Renal cortex interstitium (tissue), 11 donors: ENCODE measurements around the gene ADAT3. TPM values are rescaled to one million over a fixed set of nuclear protein-coding genes. Genes with fewer than 3 reads are reported as not detected.
A peak's percentile ranks its signal among the peaks of the same experiment; 100 is the strongest.

Source experiments
- DNase-seq, 11 donors: peaks; one replicate each; pipeline ENCODE4 v3.0.0-alpha.2; 2013; ENCODE audit warnings: low read depth in 9 of 11, low spot score in 4 of 11; ENCODE audit errors: extremely low read depth in 1 of 11
- polyA plus RNA-seq, 3 donors: library from polyadenylated mRNA; unstranded; fragments of 120-200 nt; gene quantifications; one replicate each; pipeline ENCODE4 v1.2.1, GENCODE V29; 2013; ENCODE audit not compliant: insufficient read length in 3 of 3

Gene ADAT3
- polyA plus RNA-seq, 3 donors: 1.1 to 5.4 (median 3.5) TPM

GRCh38 chr19:1947651-1948209 lies 42.5 kb downstream of the ADAT3 start:
- no peak for DNase-seq

DNA sequence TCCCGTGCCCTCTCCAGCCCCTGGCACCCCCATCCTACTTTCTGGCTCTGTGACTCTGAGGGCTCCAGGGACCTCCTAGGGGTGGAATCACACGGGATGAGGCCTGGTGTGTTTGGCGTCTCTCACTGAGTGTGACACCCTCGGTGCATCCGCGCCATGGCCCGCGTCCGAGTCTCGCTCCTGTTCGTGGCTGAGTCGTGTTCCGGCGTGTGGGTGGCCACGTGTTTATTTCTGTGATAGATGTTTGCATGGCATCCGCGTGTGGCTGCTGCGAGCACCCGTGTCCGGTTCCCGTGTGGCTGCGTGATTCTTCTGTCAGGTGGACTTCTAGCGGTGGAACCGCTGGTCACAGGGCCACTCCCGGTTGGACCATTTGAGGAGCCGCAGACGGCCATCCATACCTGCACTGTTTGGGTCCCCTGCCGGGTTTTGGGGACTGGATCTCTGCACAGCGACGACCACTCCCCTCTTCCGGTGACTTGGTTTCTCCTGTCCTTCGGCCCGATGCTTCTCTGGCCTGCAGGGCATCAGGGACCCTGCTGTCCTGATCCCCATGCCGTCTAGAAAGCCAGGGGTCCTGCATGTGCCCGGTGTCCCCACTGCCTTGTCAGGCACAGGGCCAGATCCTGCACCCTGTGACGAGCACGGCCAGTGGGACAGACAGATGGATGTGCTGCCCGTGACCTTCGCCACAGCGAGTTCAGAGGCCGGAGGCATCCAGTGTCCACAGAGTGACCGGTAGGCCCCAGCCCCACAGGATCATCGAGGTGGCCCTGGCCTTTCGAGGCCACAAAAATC lies 44.3 kb downstream of the ADAT3 start:
- no peak for DNase-seq

- DNase-seq: no peak
These were observed 45.4 kb downstream of the ADAT3 start for GRCh38 chr19:1950640-1951039.

- DNase-seq: no peak
These were observed 47.4 kb downstream of the ADAT3 start for GRCh38 chr19:1952635-1953034.

DNA sequence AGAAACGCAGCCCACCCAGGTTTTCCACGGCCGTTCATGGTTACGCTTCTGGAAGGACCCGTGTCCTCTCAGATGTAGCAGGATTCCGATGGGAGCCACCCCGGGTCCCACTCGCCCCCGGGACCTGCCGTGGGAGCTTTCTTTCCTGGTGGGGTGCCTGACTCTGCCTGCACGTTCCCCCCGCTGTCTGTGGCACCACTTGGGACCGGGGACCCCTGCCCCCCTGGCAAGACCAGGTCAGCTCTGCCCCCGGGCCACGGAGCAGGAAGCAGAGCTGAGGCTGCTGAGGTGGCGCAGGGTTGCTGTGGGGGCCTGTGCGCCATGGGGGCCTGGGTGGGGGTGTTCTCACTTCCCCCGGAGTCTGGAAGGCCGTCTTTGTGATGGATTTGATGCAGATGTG lies 47.8 kb downstream of the ADAT3 start:
- no peak for DNase-seq

DNA sequence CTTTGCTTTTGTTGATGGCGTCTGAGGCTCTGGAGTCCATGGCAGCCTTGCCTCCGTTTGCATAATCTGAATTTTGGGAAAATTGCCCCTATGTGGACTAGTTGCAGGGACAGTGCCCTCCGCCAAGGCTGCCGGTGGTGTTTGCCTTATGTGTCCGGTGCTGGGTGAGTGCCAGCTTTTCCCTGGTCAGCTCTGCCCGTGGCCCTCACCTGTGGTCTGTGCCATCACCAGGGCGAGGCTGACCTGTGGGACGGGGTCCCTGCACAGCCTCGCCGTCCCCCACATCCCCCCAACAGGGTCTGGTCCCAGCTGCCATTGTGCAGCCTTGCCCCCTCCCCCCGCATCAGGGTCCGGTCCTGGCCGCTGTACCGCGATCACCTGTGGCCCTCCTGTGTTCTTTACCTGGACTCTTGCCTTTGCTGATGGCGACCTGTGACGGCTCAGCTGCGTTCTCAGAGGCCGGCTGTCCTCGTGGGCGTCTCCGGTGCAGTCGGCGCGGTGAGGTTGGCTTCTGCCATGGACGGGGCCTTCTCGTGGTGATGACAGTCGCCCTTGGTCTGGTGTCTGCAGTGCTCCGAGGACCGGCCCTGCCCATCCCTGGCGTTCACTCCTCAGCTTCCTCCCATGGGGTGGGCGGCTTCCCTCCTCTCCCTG lies 48.4 kb downstream of the ADAT3 start:
- no peak for DNase-seq

GRCh38 chr19:1954532-1954933 lies 49.3 kb downstream of the ADAT3 start:
- no peak for DNase-seq

DNA sequence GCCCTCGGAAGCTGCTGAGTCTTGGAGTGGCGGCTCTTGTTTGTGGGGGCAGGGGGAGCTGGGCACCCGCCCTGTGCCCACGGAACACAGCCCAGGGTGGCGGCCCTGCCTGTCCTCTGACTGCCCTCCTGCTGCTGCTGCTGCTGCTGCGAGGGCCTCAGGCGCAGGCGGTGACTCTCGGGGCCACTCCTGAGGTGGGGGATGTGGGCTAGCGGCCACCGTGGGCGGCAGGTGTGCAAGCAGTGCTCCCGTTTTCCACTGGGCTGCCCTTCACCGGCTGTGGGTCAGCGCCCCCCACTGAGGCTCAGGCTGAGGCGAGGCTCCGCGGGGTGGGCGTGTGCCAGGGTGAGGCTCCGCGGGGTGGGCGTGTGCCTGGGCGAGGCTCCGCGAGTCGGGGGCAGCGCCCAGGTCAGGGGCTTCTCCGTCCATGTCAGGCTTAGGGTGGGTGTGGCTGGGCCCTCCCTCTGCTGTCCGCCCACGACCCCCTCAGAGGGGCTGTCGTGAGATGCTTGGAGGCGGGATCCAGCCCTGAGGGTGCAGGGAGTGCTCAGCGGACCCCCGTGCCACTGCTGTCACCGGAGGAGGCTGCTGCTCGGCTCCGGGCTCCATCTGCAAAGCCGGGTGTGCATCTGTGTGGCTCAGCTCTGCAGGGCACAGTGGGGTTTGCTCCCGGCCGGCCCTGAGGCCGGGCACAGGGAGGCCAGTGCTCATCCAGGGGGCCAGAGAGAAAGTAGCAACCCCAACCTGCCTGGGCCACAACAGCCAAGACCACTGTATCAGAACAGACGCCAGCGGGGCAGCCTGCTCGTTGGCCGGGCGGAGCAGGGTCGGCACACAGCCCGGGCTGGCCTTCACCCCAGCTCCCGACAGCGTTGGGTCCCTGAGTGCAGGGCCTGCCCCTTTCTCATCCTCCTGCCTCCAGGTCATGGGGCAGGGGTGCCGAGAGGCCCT lies 50.2 kb downstream of the ADAT3 start:
- DNase-seq: no peak

DNA sequence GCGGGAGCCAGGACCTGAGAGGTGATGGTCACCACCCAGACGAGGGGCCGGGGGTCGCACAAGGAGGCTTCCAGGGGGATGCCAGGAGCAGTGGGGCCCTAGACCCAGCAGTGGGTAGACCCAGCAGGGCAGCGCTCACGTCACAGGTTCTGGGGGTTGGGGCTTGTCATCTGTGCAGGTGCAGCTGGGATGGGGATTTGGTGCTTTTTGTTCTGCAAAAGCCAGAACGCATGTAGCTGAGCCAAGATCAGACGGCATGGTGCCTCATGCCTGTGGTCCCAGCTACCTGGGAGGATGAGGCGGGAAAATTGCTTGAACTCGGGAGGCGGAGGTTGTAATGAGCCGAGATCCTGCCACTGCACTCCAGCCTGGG lies 50.9 kb downstream of the ADAT3 start:
- no peak for DNase-seq

DNA sequence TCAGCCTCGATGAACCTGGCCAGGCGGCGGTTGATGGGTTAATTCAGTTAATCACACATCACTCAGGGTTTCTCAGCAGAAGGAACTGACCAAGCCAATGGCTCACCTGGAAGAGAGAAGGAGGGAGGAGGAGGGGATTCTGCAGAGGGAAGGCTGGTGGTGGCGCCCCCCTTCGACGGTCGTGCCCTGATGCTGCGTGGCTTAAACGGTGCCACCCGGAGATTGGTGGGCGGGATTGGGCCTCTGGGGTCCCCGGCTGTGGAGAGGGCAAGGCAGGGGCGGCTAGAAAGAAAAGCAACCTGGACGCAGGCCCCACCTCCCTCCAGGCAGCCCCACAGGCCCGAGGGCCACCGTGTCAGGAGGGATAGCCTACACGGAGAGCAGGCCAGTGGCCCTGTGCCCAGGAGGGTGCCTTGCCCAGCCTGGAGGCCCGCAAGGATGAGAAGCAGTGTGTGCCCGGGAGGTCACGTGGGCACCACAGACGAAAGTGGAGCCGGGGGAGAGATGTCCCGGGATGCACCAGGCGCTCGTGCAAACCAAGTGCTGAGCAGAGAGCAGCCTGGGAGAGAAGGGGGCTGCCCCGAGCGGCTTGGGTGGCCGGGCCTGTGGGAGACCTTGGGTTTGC lies 51.8 kb downstream of the ADAT3 start:
- DNase-seq: no peak

GRCh38 chr19:1957562-1958248 lies 52.5 kb downstream of the ADAT3 start:
- no peak for DNase-seq

DNA sequence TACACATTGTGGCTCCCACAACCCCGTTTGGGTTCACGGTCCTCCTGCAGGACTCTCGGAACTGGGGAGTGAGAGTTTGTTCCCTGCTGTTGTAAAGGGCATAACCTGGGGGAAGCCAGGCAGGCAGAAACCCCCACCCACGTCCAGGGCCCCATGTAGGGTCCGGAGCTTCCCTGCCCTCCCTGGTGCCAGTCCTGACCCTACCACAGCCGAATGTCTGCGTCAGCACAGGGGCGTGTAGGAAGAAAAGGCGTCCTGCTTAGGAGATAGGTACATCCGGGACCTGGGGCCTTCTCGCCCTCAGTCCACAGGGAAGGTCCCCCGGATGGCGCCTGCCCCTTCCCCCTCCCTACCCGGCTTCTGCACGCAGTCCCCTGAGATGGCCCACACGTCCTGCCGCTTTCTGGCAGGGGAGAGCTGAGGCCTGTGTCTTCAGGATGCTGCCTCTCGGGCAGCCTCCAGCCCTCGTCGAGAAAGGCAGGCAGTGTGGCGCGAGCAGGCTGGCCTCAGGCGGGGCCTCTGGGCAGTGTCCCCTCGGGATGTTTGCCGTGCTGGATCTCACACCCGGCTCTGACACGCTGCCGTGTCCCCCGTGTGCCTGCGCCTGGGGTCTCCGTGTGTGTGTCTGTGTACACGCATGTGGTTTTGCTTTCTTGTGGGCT lies 54.9 kb downstream of the ADAT3 start:
- DNase-seq: no peak

DNA sequence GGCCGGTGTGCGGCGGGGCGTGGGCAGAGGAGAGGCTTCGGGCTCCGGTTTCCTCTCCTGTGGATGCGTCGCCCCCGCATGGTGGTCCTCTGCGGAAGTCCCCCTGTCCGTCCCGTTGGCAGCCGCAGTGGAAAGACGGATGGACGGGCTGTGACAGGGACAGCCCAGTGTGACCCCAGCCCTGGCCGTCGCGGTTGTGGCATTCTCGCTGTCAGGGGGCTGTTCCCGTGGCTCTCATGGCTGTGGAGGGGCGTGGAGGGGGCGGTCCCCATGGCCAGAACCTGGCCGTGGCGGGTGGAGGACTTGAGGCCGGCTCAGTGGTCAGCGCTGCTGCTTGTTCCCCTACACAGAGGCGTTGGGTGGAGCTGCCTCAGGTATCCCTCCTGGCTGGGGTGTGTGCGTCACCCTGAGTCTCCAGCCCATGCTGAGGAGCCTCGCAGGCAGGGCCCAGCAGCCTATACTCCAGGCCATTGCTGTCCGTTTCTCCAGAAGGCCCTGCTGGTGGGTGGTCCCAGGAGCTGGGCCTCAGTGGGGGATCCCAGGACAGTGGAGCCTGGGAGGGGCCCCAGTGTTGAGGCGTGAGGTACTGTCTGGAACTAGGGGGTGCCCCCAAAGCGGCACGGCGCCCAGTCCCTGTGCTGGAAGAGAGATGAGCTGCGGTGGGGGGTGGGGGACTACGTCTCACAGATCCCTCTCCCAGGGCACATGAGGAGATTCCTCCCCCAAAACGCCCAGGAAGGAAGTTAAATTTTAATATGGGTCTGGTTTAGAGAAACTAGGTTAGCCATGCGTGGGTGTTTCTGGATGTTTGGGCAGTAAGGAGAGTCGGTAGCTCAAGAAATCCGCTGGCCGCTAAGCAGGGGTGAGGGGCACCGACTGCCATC lies 56.0 kb downstream of the ADAT3 start:
- peak in 3 of 11 donors; percentile 37 to 63 (median 50) for DNase-seq

GRCh38 chr19:1962674-1963073 lies 57.5 kb downstream of the ADAT3 start:
- no peak for DNase-seq
